Astrocyte of the cerebellum (primary cell): ENCODE measurements around the gene PRM1.

Experiments
- DNase-seq: peaks from one replicate; pipeline ENCODE4 v3.0.0-alpha.2; 2011; ENCODE audit warnings: low read depth
- H3K4me3 ChIP-seq: 2 replicates; pipeline ENCODE4 v1.5.1; 2011; ENCODE audit warnings: mild to moderate bottlenecking, low read depth, low read length, moderate library complexity
- CTCF ChIP-seq: IDR thresholded peaks from 2 replicates; pipeline ENCODE4 v1.5.1; 2012; ENCODE audit warnings: low read length, low read depth, moderate library complexity, mild to moderate bottlenecking; ENCODE audit errors: missing control alignments
- in situ Hi-C: cut with HindIII; loops from 2 replicates; pipeline ENCODE4 v1.10.0; 2017; ENCODE audit warnings: low sequenced_read_pairs

PRM1 gene

GRCh38 chr16:11314309-11314894 is 33.3 kb upstream of the PRM1 start:
- TF ChIP-seq CTCF: no peak
- in situ Hi-C loops: no loop called here
- DNase-seq: no peak
- H3K4me3 ChIP-seq: no peak overlapping the region

GRCh38 chr16:11313493-11314308 is 32.6 kb upstream of the PRM1 start:
- in situ Hi-C loops: no loop called here
- no peak for TF ChIP-seq CTCF
- no peak overlapping the region for H3K4me3 ChIP-seq
- no peak for DNase-seq

- no peak overlapping the region for H3K4me3 ChIP-seq
- in situ Hi-C loops: no loop called here
- no peak for TF ChIP-seq CTCF
- peak; percentile 44 for DNase-seq
These were observed 31.8 kb upstream of the PRM1 start for GRCh38 chr16:11312718-11313492.

- no peak for DNase-seq
- in situ Hi-C loops: no loop called here
- H3K4me3 ChIP-seq: no peak overlapping the region
- no peak for TF ChIP-seq CTCF
These were observed 29.9 kb upstream of the PRM1 start for GRCh38 chr16:11310997-11311561.

GRCh38 chr16:11310634-11310977 is 29.5 kb upstream of the PRM1 start:
- TF ChIP-seq CTCF: no peak
- no peak overlapping the region for H3K4me3 ChIP-seq
- DNase-seq: no peak
- in situ Hi-C loops: no loop called here

GRCh38 chr16:11309895-11310633 is 28.9 kb upstream of the PRM1 start:
- no peak for TF ChIP-seq CTCF
- no peak for DNase-seq
- in situ Hi-C loops: no loop called here
- H3K4me3 ChIP-seq: no peak overlapping the region
